OCI-LY7 (cell line): ENCODE data around the gene SLC25A13. TPM values are rescaled to one million over a fixed set of nuclear protein-coding genes. Genes with fewer than 3 reads are reported as not detected.

Source experiments
- BruUV-seq: library from RNA; stranded (reverse); fragments of 400-500 nt; replicated peaks from 2 replicates; lab custom pipeline; 2021; lab: Mats Ljungman, UMichigan
- CTCF ChIA-PET: fragments of 300-600 bp; sonication (Branson Sonifier 250); formaldehyde crosslinking; loops from one replicate; lab custom pipeline; 2022; ENCODE audit warnings: antibody characterized with exemption; ENCODE audit not compliant: unreplicated experiment; lab: Charles Lee
- POLR2A ChIA-PET: fragments of 300-600 bp; sonication (Branson Sonifier 250); formaldehyde crosslinking; loops from one replicate; lab custom pipeline; 2022; ENCODE audit warnings: antibody characterized with exemption; lab: Charles Lee
- DNase-seq: peaks from one replicate; pipeline ENCODE4 v3.0.0-alpha.2; 2015; ENCODE audit warnings: low spot score
- H2AFZ ChIP-seq: fragments of 200-600 bp; sonication (generic), shearing (Covaris generic); 2 replicates; pipeline ENCODE4 v1.6.1; 2014; ENCODE audit warnings: mild to moderate bottlenecking, antibody characterized with exemption, low read length, moderate library complexity
- H3K27ac ChIP-seq: fragments of 200-600 bp; sonication (generic); 2 replicates; pipeline ENCODE4 v1.5.1; 2014; ENCODE audit warnings: mixed run types, low read depth, mild to moderate bottlenecking, moderate library complexity, low read length, inconsistent platforms; ENCODE audit not compliant: poor library complexity, severe bottlenecking
- H3K36me3 ChIP-seq: fragments of 200-600 bp; sonication (generic); 2 replicates; pipeline ENCODE4 v1.6.1; 2014; ENCODE audit warnings: mild to moderate bottlenecking, antibody characterized with exemption, low read length, moderate library complexity, mixed read lengths; ENCODE audit not compliant: insufficient read depth
- H3K4me1 ChIP-seq: fragments of 200-600 bp; sonication (generic); 2 replicates; pipeline ENCODE4 v1.5.1; 2014; ENCODE audit warnings: mild to moderate bottlenecking, low read length; ENCODE audit not compliant: insufficient read depth, poor library complexity, severe bottlenecking
- H3K4me2 ChIP-seq: fragments of 200-600 bp; sonication (generic); 2 replicates; pipeline ENCODE4 v1.6.1; 2014; ENCODE audit warnings: mild to moderate bottlenecking, low read length
- H3K4me3 ChIP-seq: fragments of 200-600 bp; sonication (generic); 2 replicates; pipeline ENCODE4 v1.5.1; 2014; ENCODE audit warnings: mild to moderate bottlenecking, low read depth, low read length; ENCODE audit not compliant: poor library complexity, severe bottlenecking
- H3K79me2 ChIP-seq: fragments of 200-600 bp; sonication (generic); 2 replicates; pipeline ENCODE4 v1.6.1; 2016; ENCODE audit warnings: low read depth, mild to moderate bottlenecking, low read length, moderate library complexity, mixed read lengths; ENCODE audit not compliant: insufficient read depth
- H3K9me2 ChIP-seq: fragments of 200-600 bp; sonication (generic); 2 replicates; pipeline ENCODE4 v1.6.1; 2016; ENCODE audit warnings: mild to moderate bottlenecking, low read length, mixed read lengths; ENCODE audit not compliant: insufficient read depth
- H3K9me3 ChIP-seq: fragments of 200-600 bp; sonication (generic); 2 replicates; pipeline ENCODE4 v1.6.1; 2014; ENCODE audit warnings: mild to moderate bottlenecking, mixed run types, low read length, mixed read lengths
- H4K20me1 ChIP-seq: fragments of 200-600 bp; sonication (generic); 2 replicates; pipeline ENCODE4 v1.6.1; 2014; ENCODE audit warnings: mild to moderate bottlenecking, antibody characterized with exemption, low read length, moderate library complexity, mixed read lengths; ENCODE audit not compliant: insufficient read depth
- CTCF ChIP-seq: fragments of 200-600 bp; sonication (generic); conservative IDR thresholded peaks from 2 replicates; pipeline ENCODE4 v1.5.1; 2014; ENCODE audit warnings: mild to moderate bottlenecking, antibody characterized with exemption, low read length, moderate library complexity, mixed read lengths
- EZH2phosphoT487 ChIP-seq: fragments of 200-600 bp; sonication (generic); IDR thresholded peaks from 2 replicates; pipeline ENCODE4 v1.6.1; 2018; ENCODE audit warnings: low read depth, borderline replicate concordance, mild to moderate bottlenecking, mixed run types, antibody characterized with exemption, low read length, moderate library complexity, mixed read lengths
- intact Hi-C: fragments of 100-400 bp; cut with micrococcal nuclease; formaldehyde crosslinking; loops from one replicate; pipeline ENCODE4 v1.10.0; 2022; ENCODE audit not compliant: unreplicated experiment
- total RNA-seq, 2 experiments: library from RNA; depleted of rRNA in 1 of 2; stranded (reverse); fragments of >200 nt in 1 of 2; shearing (Covaris generic) in 1 of 2; gene quantifications; 2 replicates each; pipeline ENCODE4 v1.2.3, GENCODE V29; 2014 to 2022

The SLC25A13 gene
- total RNA-seq, 2 experiments from 2014 or later, result 0.63 TPM; not detected in 1

- no TSS peak for BruUV-seq
- Histone ChIP-seq H2AFZ (no peak overlapping the region), H3K4me3 (no peak overlapping the region), H3K9me3 (no peaks in the 10 kb centered on the region), H3K27ac (no peak overlapping the region), H3K4me1 (no peaks in the 10 kb centered on the region), H4K20me1 (no peaks in the 10 kb centered on the region), H3K9me2 (no peaks in the 10 kb centered on the region), H3K36me3 (no peaks in the 10 kb centered on the region), H3K4me2 (no peak overlapping the region), H3K79me2 (no peaks in the 10 kb centered on the region)
- ChIA-PET CTCF (no interaction called here), POLR2A (no interaction called here)
- intact Hi-C loops, result no loop called here
- TF ChIP-seq EZH2phosphoT487, result no peak
- no peak for TF ChIP-seq CTCF
- DNase-seq, result no peak
Observed at GRCh38 chr7:96305915-96306314, 16.0 kb downstream of the SLC25A13 start.

- intact Hi-C loops, result no loop called here
- H3K4me3 ChIP-seq, result no peak overlapping the region
- H3K4me2 ChIP-seq, result no peak overlapping the region
- CTCF ChIA-PET, result no interaction called here
- DNase-seq, result no peak
- POLR2A ChIA-PET, result interaction anchor here (0.7 kb wide), 1 partner anchor 153 kb away, joined by 4 read pairs; no protein-coding TSS in a partner anchor
- H2AFZ ChIP-seq, result no peak overlapping the region
- BruUV-seq, result no TSS peak
- H3K36me3 ChIP-seq, result no peaks in the 10 kb centered on the region
- no peaks in the 10 kb centered on the region for H3K79me2 ChIP-seq
- H3K27ac ChIP-seq, result no peak overlapping the region
- H3K4me1 ChIP-seq, result no peaks in the 10 kb centered on the region
- no peaks in the 10 kb centered on the region for H4K20me1 ChIP-seq
- no peaks in the 10 kb centered on the region for H3K9me2 ChIP-seq
- no peaks in the 10 kb centered on the region for H3K9me3 ChIP-seq
- no peak for TF ChIP-seq CTCF
- TF ChIP-seq EZH2phosphoT487, result no peak
Observed at GRCh38 chr7:96304573-96304972, 17.3 kb downstream of the SLC25A13 start.

- Histone ChIP-seq H3K79me2 (no peaks in the 10 kb centered on the region), H4K20me1 (no peaks in the 10 kb centered on the region), H3K4me3 (no peak overlapping the region), H3K9me2 (no peaks in the 10 kb centered on the region), H3K4me1 (no peaks in the 10 kb centered on the region), H3K36me3 (no peaks in the 10 kb centered on the region), H3K9me3 (no peaks in the 10 kb centered on the region), H3K4me2 (no peak overlapping the region), H2AFZ (no peak overlapping the region), H3K27ac (no peak overlapping the region)
- TF ChIP-seq CTCF (no peak), EZH2phosphoT487 (no peak)
- no peak for DNase-seq
- ChIA-PET CTCF (no interaction called here), POLR2A (no interaction called here)
- BruUV-seq, result no TSS peak
- intact Hi-C loops, result no loop called here
Observed at GRCh38 chr7:96303686-96304443, 18.0 kb downstream of the SLC25A13 start.
